BLaER1 treated with 17β-estradiol and CSF1 and Interleukin-3, amounts not matched to agents 10 nM and 100 nM (cell line): ENCODE measurements around the gene ZNF462.
A peak's percentile ranks its signal among the peaks of the same experiment; 100 is the strongest.

ENCODE experiments used
- H3K27ac ChIP-seq, 11 experiments: shearing (Covaris generic); formaldehyde crosslinking; 2 replicates each; pipeline ENCODE4 v1.8.1; 2022
- H3K27me3 ChIP-seq, 11 experiments: shearing (Covaris generic); formaldehyde crosslinking; 2 replicates each; pipeline ENCODE4 v1.8.1; 2022
- H3K36me3 ChIP-seq, 11 experiments: shearing (Covaris generic); formaldehyde crosslinking; 2 replicates each; pipeline ENCODE4 v1.8.1; 2022
- H3K4me1 ChIP-seq, 10 experiments: shearing (Covaris generic); formaldehyde crosslinking; 2 replicates each; pipeline ENCODE4 v1.8.1; 2022
- H3K4me2 ChIP-seq, 11 experiments: shearing (Covaris generic); formaldehyde crosslinking; 2 replicates each; pipeline ENCODE4 v1.8.1; 2022
- H3K4me3 ChIP-seq, 10 experiments: shearing (Covaris generic); formaldehyde crosslinking; 2 replicates each; pipeline ENCODE4 v1.8.1; 2022
- H3K9ac ChIP-seq, 11 experiments: shearing (Covaris generic); formaldehyde crosslinking; 2 replicates each; pipeline ENCODE4 v1.8.1; 2022
- H3K9me3 ChIP-seq, 11 experiments: shearing (Covaris generic); formaldehyde crosslinking; replicated peaks in 1 of 11; 2 replicates each; pipeline ENCODE4 v1.8.1; 2022
- H4K20me1 ChIP-seq, 11 experiments: shearing (Covaris generic); formaldehyde crosslinking; 2 replicates each; pipeline ENCODE4 v1.8.1; 2022
- Cebpa-rat ChIP-seq, 11 experiments: shearing (Covaris generic); IDR thresholded peaks; 2 replicates each; pipeline ENCODE4 v1.8.1; 2022

Gene ZNF462

GRCh38 chr9:106860721-106861639 is 2.0 kb upstream of the ZNF462 start:
- no peak for TF ChIP-seq Cebpa-rat (IDR thresholded peaks at IDR 0.05)

GRCh38 chr9:106861640-106862109 is 1.3 kb upstream of the ZNF462 start:
- Histone ChIP-seq H4K20me1 (no peaks in the 10 kb centered on the region), H3K27ac (no peak overlapping the region), H3K9ac (no peak overlapping the region), H3K4me2 (no peak overlapping the region; a peak in 1 of 22 replicates), H3K9me3 (peaks cover 19 to 29% (median 24%) of the 10 kb centered on the region in 11 experiments), H3K36me3 (no peaks in the 10 kb centered on the region), H3K4me3 (no peak overlapping the region), H3K4me1 (peaks cover 0 to 15% (median 5%) of the 10 kb centered on the region in 10 experiments; a peak in 8 of 20 replicates), H3K27me3 (no peaks in the 10 kb centered on the region)
- TF ChIP-seq Cebpa-rat (IDR thresholded peaks at IDR 0.05): no peak

More at GRCh38 chr9:106860721-106861639, 2.0 kb upstream of the ZNF462 start:
- Histone ChIP-seq H3K9me3 (peaks cover 19 to 29% (median 24%) of the 10 kb centered on the region in 11 experiments), H3K4me3 (no peak overlapping the region), H3K27ac (no peak overlapping the region), H3K4me1 (peaks cover 0 to 15% (median 5%) of the 10 kb centered on the region in 10 experiments; a peak in 8 of 20 replicates), H4K20me1 (no peaks in the 10 kb centered on the region), H3K9ac (no peak overlapping the region), H3K36me3 (no peaks in the 10 kb centered on the region), H3K27me3 (no peaks in the 10 kb centered on the region), H3K4me2 (no peak overlapping the region)

- H3K4me1 ChIP-seq: peaks cover 0 to 15% (median 5%) of the 10 kb centered on the region in 10 experiments; a peak in 8 of 20 replicates
- peak overlapping the region in 8 of 11 experiments; percentile 73 to 80 (median 77); a peak in 14 of 22 replicates for H3K27ac ChIP-seq
- peak overlapping the region; percentile 62 to 75 (median 68) for H3K4me3 ChIP-seq
- no peaks in the 10 kb centered on the region for H3K27me3 ChIP-seq
- peak overlapping the region in 9 of 11 experiments; percentile 74 to 83 (median 81); a peak in 17 of 22 replicates for H3K9ac ChIP-seq
- peak overlapping the region; percentile 52 to 82 (median 73); a peak in 20 of 22 replicates for H3K4me2 ChIP-seq
- TF ChIP-seq Cebpa-rat (IDR thresholded peaks at IDR 0.05): no peak
- no peaks in the 10 kb centered on the region for H3K36me3 ChIP-seq
- H4K20me1 ChIP-seq: no peaks in the 10 kb centered on the region
- H3K9me3 ChIP-seq: peaks cover 19 to 29% (median 24%) of the 10 kb centered on the region in 11 experiments
Observed at GRCh38 chr9:106862110-106862820, 701 bp upstream of the ZNF462 start.

- Histone ChIP-seq H4K20me1 (no peaks in the 10 kb centered on the region), H3K27me3 (no peaks in the 10 kb centered on the region), H3K4me1 (peaks cover 0 to 26% (median 12%) of the 10 kb centered on the region in 10 experiments; a peak in 14 of 20 replicates), H3K4me3 (peak overlapping the region; percentile 62 to 75 (median 68)), H3K36me3 (no peaks in the 10 kb centered on the region), H3K27ac (peak overlapping the region in 9 of 11 experiments; percentile 51 to 80 (median 76); a peak in 16 of 22 replicates), H3K9ac (peak overlapping the region in 10 of 11 experiments; percentile 68 to 83 (median 81); a peak in 19 of 22 replicates), H3K4me2 (peak overlapping the region; percentile 65 to 82 (median 76)), H3K9me3 (peaks cover 19 to 28% (median 22%) of the 10 kb centered on the region in 11 experiments)
- TF ChIP-seq Cebpa-rat (IDR thresholded peaks at IDR 0.05): no peak
Observed at GRCh38 chr9:106864373-106865143, 1.6 kb downstream of the ZNF462 start.

GRCh38 chr9:106866243-106866642 is 3.3 kb downstream of the ZNF462 start:
- Histone ChIP-seq H3K4me2 (no peak overlapping the region; a peak in 1 of 22 replicates), H4K20me1 (no peaks in the 10 kb centered on the region), H3K4me1 (peaks cover 0 to 26% (median 12%) of the 10 kb centered on the region in 10 experiments; a peak in 14 of 20 replicates), H3K9ac (no peak overlapping the region), H3K9me3 (peaks cover 2 to 11% (median 5%) of the 10 kb centered on the region in 11 experiments; a peak in 20 of 22 replicates), H3K36me3 (no peaks in the 10 kb centered on the region), H3K27me3 (no peaks in the 10 kb centered on the region), H3K4me3 (no peak overlapping the region), H3K27ac (no peak overlapping the region)
- no peak for TF ChIP-seq Cebpa-rat (IDR thresholded peaks at IDR 0.05)

- H3K27me3 ChIP-seq: no peaks in the 10 kb centered on the region
- no peaks in the 10 kb centered on the region for H4K20me1 ChIP-seq
- no peak overlapping the region for H3K27ac ChIP-seq
- H3K36me3 ChIP-seq: no peaks in the 10 kb centered on the region
- peaks cover 0 to 24% (median 12%) of the 10 kb centered on the region in 10 experiments; a peak in 13 of 20 replicates for H3K4me1 ChIP-seq
- H3K9me3 ChIP-seq: peaks cover 0 to under 1% (median 0%) of the 10 kb centered on the region in 11 experiments; a peak in 4 of 22 replicates
- no peak for TF ChIP-seq Cebpa-rat (IDR thresholded peaks at IDR 0.05)
- no peak overlapping the region for H3K4me2 ChIP-seq
- H3K4me3 ChIP-seq: no peak overlapping the region
- H3K9ac ChIP-seq: no peak overlapping the region
Observed at GRCh38 chr9:106867286-106867685, 4.3 kb downstream of the ZNF462 start.

DNA sequence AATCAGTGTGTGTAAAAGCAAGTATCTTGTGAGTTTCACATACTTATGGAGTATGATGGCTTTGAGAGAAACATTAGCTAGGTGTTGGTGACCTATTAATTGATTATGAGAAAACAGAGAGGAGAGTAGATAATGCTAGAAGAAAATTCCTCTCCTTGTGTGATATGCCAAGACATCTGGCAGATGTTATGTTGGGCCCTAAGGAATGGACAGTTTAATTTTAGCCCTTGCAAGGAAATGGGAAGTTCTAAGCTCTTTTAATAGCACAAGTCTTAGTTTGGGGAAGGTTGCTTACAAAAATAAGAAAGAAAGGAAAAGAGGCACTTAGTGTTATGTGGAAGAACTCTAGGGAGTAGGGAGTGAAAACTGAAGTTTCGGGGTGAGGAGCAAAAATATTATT is 5.1 kb downstream of the ZNF462 start:
- Histone ChIP-seq H3K4me1 (peaks cover 0 to 21% (median 11%) of the 10 kb centered on the region in 10 experiments; a peak in 12 of 20 replicates), H3K27me3 (no peaks in the 10 kb centered on the region), H3K27ac (no peak overlapping the region), H3K36me3 (no peaks in the 10 kb centered on the region), H4K20me1 (no peaks in the 10 kb centered on the region), H3K9ac (no peak overlapping the region), H3K4me2 (peak overlapping the region in 6 of 11 experiments; percentile 8 to 54 (median 28); a peak in 8 of 22 replicates), H3K4me3 (no peak overlapping the region), H3K9me3 (no peaks in the 10 kb centered on the region)
- no peak for TF ChIP-seq Cebpa-rat (IDR thresholded peaks at IDR 0.05)

DNA sequence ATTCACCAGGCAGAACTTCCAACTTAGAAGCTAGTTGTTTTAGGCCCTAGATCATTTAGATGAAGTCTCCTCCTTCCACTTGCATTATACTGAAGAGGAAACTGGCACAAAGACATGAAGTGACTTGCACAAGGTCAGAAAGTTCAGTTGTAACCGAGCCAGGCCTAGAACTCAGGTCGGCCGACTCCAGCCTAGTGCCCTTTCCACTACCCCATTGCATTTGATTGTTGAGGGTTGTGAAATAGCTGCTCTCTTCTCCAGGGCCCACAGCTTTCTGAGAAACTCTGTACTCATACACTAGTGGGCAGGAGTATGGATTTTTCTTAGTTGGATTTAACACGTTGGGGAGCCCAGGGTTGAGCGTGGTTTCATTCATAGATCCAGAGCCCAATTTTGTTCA is 5.6 kb downstream of the ZNF462 start:
- Histone ChIP-seq H3K27me3 (no peaks in the 10 kb centered on the region), H4K20me1 (no peaks in the 10 kb centered on the region), H3K9ac (no peak overlapping the region), H3K4me3 (no peak overlapping the region), H3K4me1 (peaks cover 0 to 21% (median 11%) of the 10 kb centered on the region in 10 experiments; a peak in 12 of 20 replicates), H3K36me3 (no peaks in the 10 kb centered on the region), H3K27ac (no peak overlapping the region), H3K9me3 (no peaks in the 10 kb centered on the region), H3K4me2 (peak overlapping the region in 4 of 11 experiments; percentile 18 to 54 (median 42); a peak in 7 of 22 replicates)
- no peak for TF ChIP-seq Cebpa-rat (IDR thresholded peaks at IDR 0.05)
